SU-DHL-6 (cell line): ENCODE data around the gene AMZ1.
A peak's percentile ranks its signal among the peaks of the same experiment; 100 is the strongest.

Experiments
- H2AFZ ChIP-seq: fragments of 200-600 bp; sonication (generic); 2 replicates; pipeline ENCODE4 v1.6.1; 2014; ENCODE audit warnings: low read depth, mild to moderate bottlenecking, moderate library complexity, mixed read lengths, antibody characterized with exemption, low read length; ENCODE audit not compliant: severe bottlenecking
- H3F3A ChIP-seq: fragments of 200-600 bp; shearing (Covaris generic); 2 replicates; pipeline ENCODE4 v1.6.0; 2016; ENCODE audit warnings: antibody characterized with exemption, mild to moderate bottlenecking; ENCODE audit not compliant: insufficient read depth
- H3K27ac ChIP-seq: fragments of 200-600 bp; sonication (generic); 2 replicates; pipeline ENCODE4 v1.5.1; 2016; ENCODE audit warnings: low read depth, mild to moderate bottlenecking, low read length, moderate library complexity, mixed read lengths
- H3K27me3 ChIP-seq: fragments of 200-600 bp; sonication (generic), shearing (Covaris generic); 2 replicates; pipeline ENCODE4 v1.6.0; 2014; ENCODE audit warnings: mild to moderate bottlenecking, low read length
- H3K36me3 ChIP-seq: fragments of 200-600 bp; sonication (generic); 2 replicates; pipeline ENCODE4 v1.6.1; 2014; ENCODE audit warnings: mild to moderate bottlenecking, low read length, mixed read lengths
- H3K4me2 ChIP-seq: fragments of 300-600, 200-600 bp; shearing (Covaris generic), sonication (generic); 2 replicates; pipeline ENCODE4 v1.6.0; 2014; ENCODE audit warnings: low read length, low read depth, mild to moderate bottlenecking; ENCODE audit not compliant: poor library complexity, severe bottlenecking
- H3K4me3 ChIP-seq: fragments of 200-600 bp; sonication (generic); 2 replicates; pipeline ENCODE4 v1.5.1; 2014; ENCODE audit warnings: antibody characterized with exemption, low read length, mild to moderate bottlenecking, mixed read lengths; ENCODE audit not compliant: insufficient read depth, poor library complexity, severe bottlenecking
- H3K79me2 ChIP-seq: fragments of 200-600 bp; sonication (generic); 2 replicates; pipeline ENCODE4 v1.6.1; 2014; ENCODE audit warnings: mild to moderate bottlenecking, low read length, moderate library complexity; ENCODE audit not compliant: insufficient read depth
- H3K9ac ChIP-seq: fragments of 200-600 bp; sonication (generic); 2 replicates; pipeline ENCODE4 v1.7.0; 2014; ENCODE audit warnings: mild to moderate bottlenecking, low read length
- H3K9me2 ChIP-seq: fragments of 200-600 bp; sonication (generic); replicated peaks from 2 replicates; pipeline ENCODE4 v1.6.1; 2014; ENCODE audit warnings: low read length; ENCODE audit not compliant: insufficient read depth
- H3K9me3 ChIP-seq: fragments of 200-600 bp; sonication (generic); 2 replicates; pipeline ENCODE4 v1.6.1; 2014; ENCODE audit warnings: low read length, mixed read lengths; ENCODE audit not compliant: insufficient read depth
- H4K20me1 ChIP-seq: fragments of 200-600 bp; sonication (generic); 2 replicates; pipeline ENCODE4 v1.6.1; 2014; ENCODE audit warnings: low read depth, mild to moderate bottlenecking, antibody characterized with exemption, low read length, moderate library complexity, mixed read lengths
- EZH2phosphoT487 ChIP-seq: fragments of 200-600 bp; sonication (generic), shearing (Covaris generic); conservative IDR thresholded peaks from 2 replicates; pipeline ENCODE4 v1.6.1; 2018; ENCODE audit warnings: mild to moderate bottlenecking, antibody characterized with exemption, low read length, moderate library complexity, mixed read lengths
- TF ChIP-seq, protein P1 (sequence below): fragments of 200-600 bp; sonication (generic); IDR thresholded peaks from one replicate; pipeline ENCODE4 v1.5.1; 2017; ENCODE audit warnings: antibody characterized with exemption, mild to moderate bottlenecking, low read length, moderate library complexity; ENCODE audit not compliant: insufficient read depth, poor library complexity, severe bottlenecking

AMZ1 gene

DNA sequence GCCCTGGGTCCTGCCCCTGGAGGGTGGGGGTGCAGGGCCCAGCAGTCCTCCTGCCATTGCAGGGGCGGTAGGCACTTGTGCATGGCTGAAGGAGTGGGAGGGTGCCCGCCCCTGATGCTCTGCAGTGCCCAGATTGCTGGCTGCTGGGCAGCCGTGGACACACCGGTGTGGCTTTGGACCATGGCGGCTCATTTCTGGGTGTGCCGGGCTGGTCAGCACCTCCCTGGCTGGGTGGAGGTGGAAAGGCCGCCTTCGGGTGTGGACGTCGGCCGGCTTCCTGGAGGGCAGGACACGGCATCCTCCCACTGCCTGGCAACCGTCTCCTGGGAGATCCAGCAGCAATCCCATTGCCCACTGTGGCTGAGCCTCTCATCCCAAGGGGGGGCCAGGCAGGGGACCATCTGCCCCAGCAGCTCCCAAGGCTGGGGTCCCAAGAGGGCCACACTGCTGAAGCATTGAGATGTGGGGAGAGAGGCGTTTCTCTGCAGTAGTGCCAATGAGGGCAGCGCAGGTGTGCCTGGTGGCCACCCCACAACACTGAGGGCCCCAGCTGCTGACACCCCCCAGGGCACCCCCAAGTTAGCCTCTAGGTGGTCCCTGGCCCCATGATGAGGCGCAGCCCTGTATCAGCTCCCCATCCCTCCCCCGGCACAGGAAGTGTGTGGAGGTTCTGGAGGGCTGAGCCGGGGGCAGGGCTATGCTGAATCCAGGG is 43.3 kb upstream of the AMZ1 start:
- H3K9ac ChIP-seq, result peak overlapping the region; percentile 52

DNA sequence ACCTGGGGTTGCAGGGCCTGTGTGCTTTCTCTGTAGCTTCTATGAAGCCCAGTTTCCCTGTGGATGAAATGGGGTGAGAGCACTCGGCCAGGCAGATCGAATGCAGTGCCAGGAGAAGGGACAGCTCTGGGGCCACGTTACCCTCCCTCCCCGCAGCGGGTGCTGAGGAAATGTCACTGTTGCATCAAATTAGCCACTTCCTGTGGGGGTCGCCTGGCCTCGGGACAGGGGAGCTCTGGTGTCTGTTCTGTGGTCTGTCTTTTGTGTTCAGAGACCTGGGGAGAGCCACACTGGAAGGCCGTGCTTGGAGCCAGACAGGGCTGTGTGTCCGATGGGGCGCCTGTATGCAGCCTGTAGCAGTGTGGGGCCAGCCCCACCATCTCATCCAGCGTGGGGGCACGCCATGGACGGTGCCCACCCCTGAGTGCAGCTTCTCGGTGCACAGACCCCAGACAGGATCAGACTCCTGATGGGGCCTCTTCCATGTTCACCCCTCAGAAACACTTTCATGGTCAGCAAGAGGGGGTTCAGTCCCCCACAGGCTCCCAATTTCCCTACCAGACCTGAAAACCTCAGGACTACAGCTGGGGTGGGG is 42.6 kb upstream of the AMZ1 start:
- Histone ChIP-seq H3K9ac (peak overlapping the region; percentile 52), H3K4me2 (peak overlapping the region; percentile 41), H3K9me2 (no peaks in the 10 kb centered on the region), H3F3A (no peaks in the 10 kb centered on the region), H3K27me3 (no peaks in the 10 kb centered on the region), H3K79me2 (no peaks in the 10 kb centered on the region), H2AFZ (peak overlapping the region; percentile 57), H3K36me3 (no peaks in the 10 kb centered on the region), H3K4me3 (no peak overlapping the region), H3K9me3 (no peaks in the 10 kb centered on the region), H4K20me1 (no peaks in the 10 kb centered on the region), H3K27ac (peak overlapping the region; percentile 62)
- no peak for TF ChIP-seq EZH2phosphoT487

More for the DNA sequence above, 43.3 kb upstream of the AMZ1 start:
- no peaks in the 10 kb centered on the region for H3K9me3 ChIP-seq
- no peak overlapping the region for H3K4me3 ChIP-seq
- peak overlapping the region; percentile 41 for H3K4me2 ChIP-seq
- no peaks in the 10 kb centered on the region for H3K9me2 ChIP-seq
- H2AFZ ChIP-seq, result peak overlapping the region; percentile 57
- no peaks in the 10 kb centered on the region for H4K20me1 ChIP-seq
- no peaks in the 10 kb centered on the region for H3K79me2 ChIP-seq
- peak overlapping the region; percentile 62 for H3K27ac ChIP-seq
- H3K27me3 ChIP-seq, result no peaks in the 10 kb centered on the region
- no peaks in the 10 kb centered on the region for H3F3A ChIP-seq
- TF ChIP-seq, protein P1, sequence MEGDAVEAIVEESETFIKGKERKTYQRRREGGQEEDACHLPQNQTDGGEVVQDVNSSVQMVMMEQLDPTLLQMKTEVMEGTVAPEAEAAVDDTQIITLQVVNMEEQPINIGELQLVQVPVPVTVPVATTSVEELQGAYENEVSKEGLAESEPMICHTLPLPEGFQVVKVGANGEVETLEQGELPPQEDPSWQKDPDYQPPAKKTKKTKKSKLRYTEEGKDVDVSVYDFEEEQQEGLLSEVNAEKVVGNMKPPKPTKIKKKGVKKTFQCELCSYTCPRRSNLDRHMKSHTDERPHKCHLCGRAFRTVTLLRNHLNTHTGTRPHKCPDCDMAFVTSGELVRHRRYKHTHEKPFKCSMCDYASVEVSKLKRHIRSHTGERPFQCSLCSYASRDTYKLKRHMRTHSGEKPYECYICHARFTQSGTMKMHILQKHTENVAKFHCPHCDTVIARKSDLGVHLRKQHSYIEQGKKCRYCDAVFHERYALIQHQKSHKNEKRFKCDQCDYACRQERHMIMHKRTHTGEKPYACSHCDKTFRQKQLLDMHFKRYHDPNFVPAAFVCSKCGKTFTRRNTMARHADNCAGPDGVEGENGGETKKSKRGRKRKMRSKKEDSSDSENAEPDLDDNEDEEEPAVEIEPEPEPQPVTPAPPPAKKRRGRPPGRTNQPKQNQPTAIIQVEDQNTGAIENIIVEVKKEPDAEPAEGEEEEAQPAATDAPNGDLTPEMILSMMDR, result no peak
- no peak for TF ChIP-seq EZH2phosphoT487
- no peaks in the 10 kb centered on the region for H3K36me3 ChIP-seq

DNA sequence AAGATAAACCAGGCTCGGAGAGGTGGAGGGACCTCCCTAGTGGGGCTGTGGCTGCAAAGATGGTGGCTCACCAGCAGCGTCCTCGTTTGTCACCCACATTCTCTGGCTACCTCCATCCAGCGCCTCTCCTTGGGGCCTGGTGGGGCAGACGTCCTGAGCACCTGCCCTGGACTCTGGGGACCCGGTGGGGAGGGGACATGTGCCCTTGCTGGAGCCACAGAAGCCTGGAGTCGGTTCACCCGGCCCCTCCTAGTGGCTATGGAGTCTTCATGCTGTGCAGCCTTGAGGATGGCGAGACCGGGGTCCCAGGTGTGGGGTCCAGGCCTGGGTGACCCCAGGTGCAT is 41.7 kb upstream of the AMZ1 start:
- H3K27ac ChIP-seq, result no peak overlapping the region
- TF ChIP-seq, protein P1, result no peak
- TF ChIP-seq EZH2phosphoT487, result no peak
- no peaks in the 10 kb centered on the region for H3K27me3 ChIP-seq
- no peaks in the 10 kb centered on the region for H3F3A ChIP-seq
- H3K9me3 ChIP-seq, result no peaks in the 10 kb centered on the region
- no peaks in the 10 kb centered on the region for H3K9me2 ChIP-seq
- H2AFZ ChIP-seq, result no peak overlapping the region
- no peak overlapping the region for H3K4me3 ChIP-seq
- no peak overlapping the region for H3K4me2 ChIP-seq
- no peaks in the 10 kb centered on the region for H4K20me1 ChIP-seq
- H3K36me3 ChIP-seq, result no peaks in the 10 kb centered on the region
- no peaks in the 10 kb centered on the region for H3K79me2 ChIP-seq
- H3K9ac ChIP-seq, result no peak overlapping the region
